Medulla oblongata (tissue), 1 donor: Measurements from ENCODE around the gene CDC14B.
A peak's percentile ranks its signal among the peaks of the same experiment; 100 is the strongest.
"Not testable (repeated sequence)": the region's sequence is repeated elsewhere in the genome, so short reads cannot be mapped to it uniquely, and the experiment has no call there.

ENCODE experiments used
- DNase-seq: peaks from one replicate; pipeline ENCODE4 v3.0.0-alpha.2; 2015; ENCODE audit errors: extremely low spot score

Gene CDC14B

DNA sequence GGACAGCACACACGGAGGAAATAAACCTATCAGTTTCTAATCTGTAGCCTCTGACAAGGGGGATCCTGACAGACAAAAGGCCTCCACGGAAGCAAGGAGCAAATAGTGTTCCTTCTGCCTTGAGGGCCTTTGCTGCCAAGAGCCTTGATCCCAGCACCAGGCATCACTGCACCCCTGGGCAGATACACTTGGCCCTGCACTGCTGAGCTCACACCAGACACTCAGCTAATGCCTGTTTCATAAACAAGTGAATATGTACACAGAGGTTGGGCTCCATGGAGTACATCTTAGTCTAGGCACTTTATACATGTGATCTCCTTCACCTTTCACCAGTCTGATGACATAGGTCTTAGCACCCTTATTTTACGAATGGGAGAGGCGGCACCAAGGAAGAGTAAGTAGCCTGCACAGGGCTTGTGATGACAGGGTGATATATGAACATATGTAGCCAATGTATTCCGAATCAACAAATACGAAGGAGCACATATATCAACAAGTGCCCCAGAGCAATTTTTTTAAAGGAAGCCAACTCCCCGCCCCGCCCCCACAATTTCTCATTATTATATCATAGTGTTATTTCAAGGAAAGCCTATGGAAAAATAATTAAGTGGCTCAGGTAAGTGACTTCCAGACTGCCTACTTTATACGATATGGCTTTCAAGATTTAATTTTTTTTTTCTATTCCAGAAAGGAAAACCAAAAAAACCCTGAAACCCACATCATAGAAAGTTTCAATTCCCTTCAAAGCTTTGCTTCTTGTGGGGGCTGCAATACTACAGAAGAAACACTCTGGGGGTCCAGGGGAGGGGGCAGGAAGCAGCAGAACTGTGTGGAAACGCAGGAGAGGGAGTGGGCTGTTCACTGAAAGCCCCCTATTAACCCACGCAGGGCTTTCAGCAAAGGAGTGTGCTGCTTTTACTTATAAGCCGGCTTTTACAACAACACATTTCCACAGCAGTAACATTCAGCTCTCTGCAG lies 32.0 kb downstream of the CDC14B start:
- no peak for DNase-seq

DNA sequence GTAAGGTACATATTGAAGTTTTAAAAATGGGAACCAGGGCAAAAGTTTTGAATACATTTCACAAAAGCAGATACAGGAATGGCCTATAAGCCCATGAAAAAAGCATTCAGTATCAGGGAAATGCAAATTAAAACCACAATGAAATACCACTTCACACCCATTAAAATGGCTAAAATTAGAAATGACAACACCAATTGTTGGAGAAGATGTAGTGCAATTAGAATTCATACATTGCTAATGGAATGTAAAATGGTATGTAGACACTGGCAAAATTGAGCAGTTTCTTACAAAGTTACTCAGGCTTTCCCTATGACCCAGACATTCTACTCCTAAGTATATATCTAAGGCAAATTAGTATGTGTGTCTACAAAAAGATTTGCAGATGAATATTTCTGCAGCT lies 34.2 kb downstream of the CDC14B start:
- DNase-seq, result no peak

DNA sequence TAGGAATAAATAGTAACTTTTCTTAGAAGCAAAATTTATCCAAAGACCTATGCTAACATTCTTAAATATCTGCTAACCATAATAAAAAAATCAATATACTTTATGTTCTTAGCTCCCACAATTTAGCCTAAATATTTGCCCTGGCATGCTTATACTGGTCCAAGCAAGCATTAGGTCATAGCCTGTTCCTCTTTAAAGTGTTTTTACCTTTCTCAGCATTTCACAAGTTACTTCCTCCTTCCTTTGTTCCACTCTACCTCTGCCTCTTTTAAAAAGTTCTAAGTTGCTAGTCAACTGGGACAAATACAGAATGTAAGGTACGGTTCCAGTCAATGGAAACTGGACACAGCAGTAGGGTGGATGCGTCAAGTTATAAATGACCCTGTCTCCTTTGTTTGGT lies 37.4 kb downstream of the CDC14B start:
- not testable (repeated sequence) for DNase-seq

DNA sequence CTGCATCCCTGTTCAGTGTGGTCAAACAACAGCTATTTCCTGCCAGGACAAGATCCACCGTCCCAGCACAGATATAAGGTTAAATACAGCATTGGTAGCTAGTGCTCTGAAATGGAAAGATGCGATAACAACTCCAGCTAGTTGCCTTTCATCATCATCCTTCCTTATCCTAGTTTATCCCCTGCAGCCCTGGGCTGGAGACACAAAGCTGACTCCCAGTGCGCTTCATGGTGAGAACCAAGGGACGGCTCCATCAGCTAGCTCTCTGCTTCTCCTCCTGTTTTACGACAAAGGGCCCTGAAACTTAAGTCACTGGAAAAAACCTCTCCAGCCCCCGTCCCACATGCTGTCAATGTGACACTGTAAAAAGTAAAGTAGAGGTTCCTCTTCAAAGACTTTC lies 37.9 kb downstream of the CDC14B start:
- no peak for DNase-seq

DNA sequence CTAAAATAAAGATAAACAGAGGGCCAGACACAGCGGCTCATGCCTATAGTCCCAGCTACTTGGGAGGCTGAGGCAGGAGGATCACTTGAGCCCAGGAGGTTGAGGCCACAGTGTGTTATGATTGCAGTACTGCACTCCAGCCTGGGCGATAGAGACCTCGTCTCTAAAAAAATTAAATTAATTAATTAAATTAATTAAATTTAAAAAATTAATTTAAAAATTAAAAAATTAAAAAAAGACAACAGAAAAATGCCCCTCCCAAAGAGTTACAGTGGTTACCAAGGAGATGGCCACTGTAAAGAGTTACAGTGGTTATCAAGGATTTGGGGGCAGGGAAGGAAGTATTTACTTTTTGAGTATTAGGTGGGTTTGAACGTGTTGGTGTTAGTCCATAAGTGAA lies 38.3 kb downstream of the CDC14B start:
- no peak for DNase-seq

DNA sequence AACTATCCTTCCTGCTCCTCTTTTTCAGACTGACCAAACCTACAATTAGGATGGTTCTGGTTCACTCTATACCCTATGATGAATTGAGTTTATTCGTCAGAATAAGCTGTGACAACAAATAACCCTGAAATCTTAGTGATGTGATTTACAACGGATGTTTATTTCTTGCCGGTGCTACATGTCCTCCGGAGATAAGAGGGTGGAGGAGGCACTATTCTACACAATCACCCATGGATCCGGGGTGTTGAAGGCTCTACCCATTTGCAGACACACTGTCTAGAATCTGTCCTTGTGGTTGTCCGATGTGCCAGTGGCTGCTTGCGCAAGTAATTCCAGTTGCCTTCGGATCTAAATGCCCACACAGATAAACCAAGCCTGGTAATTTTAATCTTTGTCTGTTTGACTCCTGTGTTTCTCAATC lies 44.7 kb downstream of the CDC14B start:
- no peak for DNase-seq

DNA sequence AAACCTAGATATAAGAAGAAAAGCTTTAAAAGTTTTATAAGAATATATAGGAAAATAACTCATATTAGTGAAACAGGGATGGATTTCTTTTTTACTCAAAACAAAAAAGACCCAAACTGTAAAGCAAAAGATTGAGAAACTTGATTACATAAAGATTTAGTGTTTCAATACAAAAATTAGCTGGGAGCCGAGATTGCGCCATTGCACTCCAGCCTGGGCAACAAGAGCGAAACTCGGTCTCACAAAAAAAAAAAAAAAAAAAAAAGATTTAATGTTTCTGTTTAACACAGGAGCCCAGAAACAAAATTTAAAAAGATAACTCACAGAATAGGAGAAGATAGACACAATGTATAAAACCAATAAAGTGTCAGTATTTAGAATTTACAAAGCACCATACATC lies 45.2 kb downstream of the CDC14B start:
- no peak for DNase-seq

DNA sequence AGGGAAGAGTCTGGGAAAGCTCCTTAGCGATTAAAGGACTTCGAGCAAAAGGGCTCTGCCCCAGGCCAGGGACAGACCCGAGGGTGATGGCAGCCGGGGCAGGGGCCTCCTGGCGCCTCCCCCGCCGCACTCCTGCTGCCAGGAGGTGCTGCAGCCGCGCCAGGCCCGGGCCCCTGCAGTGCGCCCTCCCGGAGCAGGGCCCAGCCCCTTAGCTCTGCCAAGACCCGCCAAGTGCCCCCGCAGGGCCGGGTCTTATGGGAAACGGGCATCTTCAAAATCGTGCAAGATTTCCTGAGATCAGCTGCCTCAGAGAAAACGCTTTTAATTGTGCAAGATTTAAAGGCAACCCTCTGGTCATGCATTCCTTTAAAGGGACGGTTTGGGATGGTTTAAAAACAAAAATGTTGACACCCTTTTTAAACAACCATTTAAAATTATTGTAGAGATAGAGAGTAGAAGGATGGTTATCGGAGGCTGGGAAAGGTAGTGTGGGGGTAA lies 52.4 kb downstream of the CDC14B start:
- peak; percentile 54 for DNase-seq

DNA sequence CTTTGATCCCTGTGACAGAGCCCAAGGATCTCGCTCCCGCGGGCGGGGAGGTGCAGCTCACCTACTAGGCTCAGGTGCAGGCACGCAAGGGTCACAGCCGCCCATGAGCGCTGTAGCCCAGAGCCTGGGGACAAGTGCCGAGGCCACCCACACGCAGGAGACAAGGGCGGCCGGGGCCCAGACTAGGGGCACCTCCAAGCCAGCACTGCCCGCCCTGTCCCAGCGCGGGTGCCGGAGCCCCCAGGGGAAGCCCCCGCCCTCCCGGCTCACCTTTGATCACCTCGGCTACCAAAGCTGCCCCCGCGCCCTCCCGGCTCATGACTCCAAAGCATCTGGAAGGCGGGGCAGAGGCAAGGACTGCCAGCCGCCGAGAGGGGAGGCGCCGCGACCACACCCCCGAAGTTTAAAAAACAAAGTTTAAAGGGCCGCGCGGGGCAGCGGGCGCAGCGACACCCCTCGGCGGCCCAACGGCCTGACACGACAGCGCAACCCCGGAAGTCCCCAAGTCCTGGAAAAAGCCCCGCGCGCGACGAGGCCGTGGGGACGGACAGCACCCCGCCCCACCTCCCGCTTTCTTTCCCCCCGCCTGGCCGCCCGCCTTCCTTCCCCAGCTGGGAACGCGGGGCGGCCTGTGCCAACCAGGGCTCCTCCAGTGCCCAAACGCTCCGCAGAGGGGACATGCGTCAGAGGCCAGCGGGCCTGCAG lies 53.0 kb downstream of the CDC14B start:
- DNase-seq, result peak; percentile 88

DNA sequence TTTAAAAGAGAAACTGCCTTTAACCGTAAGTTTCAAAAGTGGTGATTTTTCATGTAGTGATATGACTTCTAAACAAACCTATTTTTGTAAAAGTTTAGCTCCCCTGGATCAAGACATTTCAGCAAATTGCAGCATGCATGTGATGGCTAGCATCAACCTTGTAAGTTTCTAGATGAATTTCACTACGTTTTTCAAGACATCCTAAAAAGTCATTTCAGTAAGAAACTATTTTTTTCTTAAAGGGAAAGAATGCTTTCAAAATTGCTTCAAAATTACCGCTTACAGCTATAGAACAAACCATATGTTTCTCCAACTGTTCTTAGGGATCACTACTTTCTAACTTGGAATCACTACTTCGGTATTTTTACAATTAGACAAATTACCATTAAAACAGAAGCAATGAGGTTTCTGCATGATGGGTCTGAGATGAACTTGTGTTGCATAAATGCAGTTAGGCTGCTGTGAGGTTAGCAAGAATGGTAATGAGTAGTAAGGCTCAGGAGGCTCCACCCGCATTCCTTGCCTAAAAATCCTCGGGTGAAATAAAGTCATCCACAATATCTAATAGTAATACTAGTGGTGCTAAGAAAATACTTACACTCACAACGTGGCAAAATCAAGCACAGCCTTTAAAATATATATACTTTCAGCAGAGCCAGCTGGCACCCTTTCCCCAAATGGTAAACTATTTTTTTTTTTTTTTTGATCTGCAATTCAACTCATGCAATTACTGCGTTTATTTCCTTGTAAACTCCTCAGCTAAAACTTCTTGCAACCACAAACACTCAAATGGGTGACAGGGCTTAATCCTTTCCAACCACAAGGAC lies 53.8 kb downstream of the CDC14B start:
- DNase-seq, result no peak

DNA sequence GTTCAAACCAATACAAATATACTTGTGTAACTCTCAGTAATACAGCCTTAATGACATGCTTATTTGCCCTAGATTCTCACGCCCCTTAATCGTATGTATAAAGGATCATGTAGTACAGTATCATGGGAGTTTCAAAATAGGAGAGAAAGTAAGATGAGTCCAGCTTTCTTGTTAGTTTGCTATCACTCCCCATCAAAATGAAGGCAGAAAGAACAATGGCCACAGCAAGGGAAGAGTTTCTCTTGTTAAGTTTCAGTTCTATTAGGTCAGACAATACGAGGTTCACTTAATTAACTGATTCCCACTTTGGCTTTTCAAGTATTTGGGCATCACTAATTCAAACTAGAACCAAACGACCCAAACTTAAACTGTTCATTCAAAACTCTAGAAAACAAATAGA lies 55.4 kb downstream of the CDC14B start:
- peak; percentile 56 for DNase-seq

DNA sequence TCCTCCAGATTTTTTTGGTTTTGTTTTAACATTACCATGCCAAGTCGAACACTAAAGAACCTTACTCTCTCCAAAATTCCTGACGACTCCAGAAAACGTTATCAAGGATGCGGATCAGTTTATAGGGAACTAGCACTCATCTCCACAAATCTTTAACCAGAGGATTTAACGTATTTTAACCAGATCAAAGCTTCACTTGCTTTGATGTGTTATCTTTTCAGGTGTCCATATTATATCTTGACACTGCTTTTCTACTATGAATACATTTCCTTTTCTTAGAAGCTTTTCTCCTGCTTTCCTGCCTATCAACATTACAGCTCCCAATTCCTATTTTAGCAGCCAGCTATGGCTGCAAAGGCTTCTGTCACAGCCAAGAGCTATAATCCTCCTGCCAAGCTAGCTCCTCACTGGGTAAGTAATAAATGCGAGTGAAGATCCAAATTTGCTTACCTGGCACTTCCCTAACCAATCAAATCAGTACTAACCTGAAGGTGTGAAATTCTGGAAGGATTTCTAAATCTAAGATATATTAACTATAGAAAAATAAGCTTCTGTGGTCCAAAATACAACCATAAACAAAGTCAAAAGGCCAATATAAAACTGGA lies 60.2 kb downstream of the CDC14B start:
- DNase-seq, result peak; percentile 34

DNA sequence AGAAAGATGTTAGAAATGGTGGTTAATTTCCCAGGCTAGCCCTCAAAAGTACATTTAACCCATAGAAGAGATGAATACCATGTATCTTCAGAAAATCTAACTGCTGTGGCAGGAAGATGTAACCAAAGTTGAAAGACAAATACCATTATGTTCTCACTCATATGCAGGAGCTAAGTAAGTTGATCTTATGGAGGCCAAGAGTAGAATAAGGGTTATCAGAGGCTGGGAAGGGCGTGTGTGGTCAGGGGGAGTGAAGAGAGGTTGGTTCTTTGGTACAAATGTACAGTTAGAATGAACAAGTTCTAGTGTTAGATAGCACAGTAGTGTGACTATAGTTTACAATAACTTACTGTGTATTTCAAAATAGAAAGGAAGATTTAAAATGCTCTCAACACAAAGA lies 61.7 kb downstream of the CDC14B start:
- no peak for DNase-seq

DNA sequence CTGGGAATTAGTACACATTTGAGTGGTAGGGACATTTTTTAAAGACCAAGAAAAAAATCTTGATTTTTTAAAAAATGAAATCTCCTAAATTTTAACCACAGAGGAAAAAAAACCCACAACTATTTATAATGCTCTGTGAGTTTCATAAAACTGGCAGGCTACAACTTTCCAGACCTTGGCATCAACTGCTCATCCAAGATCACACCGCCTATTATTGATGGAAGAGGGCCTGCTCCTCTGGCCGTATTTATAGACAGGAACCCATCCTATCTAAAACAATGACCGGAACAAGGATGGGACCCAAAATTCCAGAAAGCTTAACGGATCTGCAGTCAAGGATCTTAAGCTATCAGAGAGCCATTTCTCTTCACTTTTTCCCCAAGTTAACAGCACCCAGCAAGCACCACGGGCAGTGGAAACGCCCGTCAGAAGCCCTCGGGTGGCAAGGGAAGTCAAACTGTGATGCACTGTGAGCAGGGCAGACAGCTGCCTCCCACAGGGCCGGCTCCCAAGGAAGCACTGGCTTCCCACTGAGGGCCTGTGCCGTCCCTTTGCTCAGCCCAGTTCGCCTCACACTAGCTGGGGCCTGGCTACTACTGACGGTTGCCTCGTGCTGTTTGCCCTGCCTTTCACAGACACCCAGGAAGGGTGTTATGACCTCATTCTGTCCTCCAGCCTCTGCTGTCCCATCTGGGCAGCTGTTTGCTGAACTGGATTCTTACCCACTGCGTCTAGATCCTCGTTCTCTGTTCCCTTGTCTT lies 62.8 kb downstream of the CDC14B start:
- DNase-seq, result peak; percentile 66

DNA sequence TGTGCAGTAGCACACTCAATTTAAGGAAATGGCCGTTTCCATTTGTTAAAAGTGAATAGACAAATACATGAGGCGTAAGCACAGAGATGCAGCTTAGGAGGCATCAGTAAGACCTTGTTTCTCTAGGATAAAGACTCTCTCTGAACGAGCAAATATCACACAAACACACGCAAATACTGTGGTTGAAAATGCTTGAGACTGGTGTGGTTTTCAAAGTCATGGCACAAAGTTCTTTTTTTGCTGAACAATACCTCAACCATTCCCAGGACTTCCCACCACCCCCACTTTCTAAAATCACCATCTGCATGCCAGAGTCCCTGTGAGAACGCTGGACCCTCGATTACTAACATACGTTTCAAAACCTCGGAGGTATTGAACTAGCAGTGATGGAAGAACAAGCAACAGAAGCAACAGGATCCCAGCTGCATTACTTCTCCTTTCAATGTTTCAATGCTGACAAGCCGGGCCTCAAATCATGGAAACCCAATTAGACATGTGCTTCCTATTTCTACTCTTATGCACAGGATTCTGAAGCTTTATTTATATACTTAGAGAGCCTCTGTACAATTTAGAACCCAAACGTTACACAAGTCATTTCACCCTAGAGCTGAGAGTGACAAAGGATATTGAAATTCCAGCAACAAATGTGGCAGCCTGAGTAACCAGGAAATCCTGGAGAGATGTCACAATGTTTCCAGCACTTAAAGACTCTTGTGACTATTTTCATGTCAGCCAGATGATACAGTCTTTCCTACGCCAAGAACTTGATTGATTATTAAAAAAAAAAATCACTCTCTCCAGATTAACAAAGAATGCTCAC lies 63.9 kb downstream of the CDC14B start:
- DNase-seq, result peak; percentile 55

DNA sequence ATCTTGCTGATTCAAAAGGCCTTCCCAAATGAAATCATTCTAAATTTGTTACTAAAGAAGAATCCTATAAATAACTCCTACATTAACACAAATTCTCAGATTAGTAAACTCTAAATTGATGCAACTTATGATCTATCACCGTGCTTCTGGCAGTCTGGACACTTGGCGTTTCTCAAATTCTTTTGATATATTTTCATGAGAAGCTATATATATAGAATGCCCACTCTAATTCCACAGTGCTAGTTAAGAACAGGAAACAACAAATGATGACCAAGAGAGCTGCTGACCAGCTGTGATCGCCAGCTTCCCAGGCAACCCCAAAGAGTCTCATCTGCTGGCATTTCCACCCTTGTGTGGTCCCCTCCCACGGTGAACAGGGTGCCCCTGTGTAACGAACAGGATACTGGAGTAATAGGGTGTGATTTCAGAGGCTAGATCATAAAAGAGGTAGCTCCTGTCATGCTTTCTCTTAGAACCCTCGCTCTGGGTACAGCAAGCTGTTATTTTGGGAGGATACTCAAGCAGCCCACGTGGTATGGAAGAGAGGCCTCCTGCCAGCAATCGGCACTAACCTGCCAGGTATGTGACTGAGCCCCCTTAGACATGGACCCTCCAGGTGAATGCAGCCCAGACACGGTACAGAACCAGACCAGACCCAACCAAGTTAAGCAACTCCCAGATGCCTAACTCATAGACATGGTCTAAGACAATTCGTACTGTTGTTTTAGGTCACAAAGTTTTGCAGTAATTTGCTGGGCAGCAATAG lies 64.7 kb downstream of the CDC14B start:
- no peak for DNase-seq

DNA sequence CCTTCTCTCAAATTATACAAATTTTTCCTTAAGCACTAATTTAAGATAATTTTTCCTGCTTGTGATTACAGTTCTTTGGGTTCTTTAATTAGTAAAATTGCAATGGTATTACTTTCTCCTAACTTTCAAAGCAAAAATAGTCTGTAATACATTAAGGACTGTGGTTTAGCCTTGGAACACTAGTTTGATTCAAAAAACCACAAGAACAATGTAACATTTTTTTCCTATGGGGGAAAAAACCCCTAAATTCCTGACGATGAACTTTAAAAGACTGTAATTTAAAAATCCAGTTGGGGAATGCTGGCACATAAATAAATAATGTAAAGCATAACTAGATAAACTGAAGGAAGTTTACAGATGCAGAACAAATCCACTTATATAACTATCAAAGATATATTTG lies 65.3 kb downstream of the CDC14B start:
- DNase-seq, result no peak

DNA sequence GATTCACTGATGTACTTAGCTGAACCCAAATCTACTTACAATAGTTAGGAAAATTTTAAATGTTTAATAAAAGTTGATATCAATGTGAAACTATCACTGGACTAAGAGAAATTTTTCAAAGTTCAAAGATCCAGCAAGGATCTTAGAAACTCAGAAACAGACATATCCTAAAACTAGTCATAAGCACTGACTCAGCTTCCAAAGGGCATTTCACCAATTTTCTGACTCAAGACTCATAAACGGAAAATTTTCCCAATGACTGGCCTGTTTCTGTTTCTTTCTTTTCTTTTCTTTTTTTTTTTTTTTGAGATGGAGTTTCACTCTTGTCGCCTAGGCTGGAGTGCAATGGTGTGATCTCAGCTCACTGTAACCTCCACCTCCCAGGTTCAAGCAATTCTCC lies 66.6 kb downstream of the CDC14B start:
- no peak for DNase-seq

DNA sequence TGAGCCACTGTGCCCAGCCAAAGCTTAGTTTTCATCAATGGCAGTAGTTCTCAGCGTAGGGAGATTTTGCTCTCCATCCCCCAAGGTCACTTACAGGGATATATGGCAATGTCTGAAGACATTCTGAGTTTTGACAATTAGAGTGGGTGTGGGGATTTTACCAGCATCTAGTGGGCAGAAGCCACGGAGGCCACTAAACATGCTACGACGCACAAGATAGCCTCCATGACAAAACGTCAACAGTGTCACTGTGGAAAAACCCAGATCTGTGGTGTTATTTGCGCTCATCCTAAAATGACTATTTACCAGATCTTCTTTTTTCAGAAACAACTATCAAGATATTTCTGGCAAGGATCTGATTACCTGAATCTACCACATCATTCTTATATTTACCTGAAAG lies 68.2 kb downstream of the CDC14B start:
- DNase-seq, result no peak
